ENCODE data around the gene C20orf202.

- TF ChIP-seq POLR2A (IDR thresholded peaks at IDR 0.05; ENCODE audit: low read length): no peak
- no peak for TF ChIP-seq GATA1 (IDR thresholded peaks at IDR 0.05; ENCODE audit: low read depth, low read length)
Observed at GRCh38 chr20:1165521-1165920, 37.7 kb upstream of the C20orf202 start.
